Measurements from ENCODE around the gene SFXN5. TPM values are rescaled to one million over a fixed set of nuclear protein-coding genes. Genes with fewer than 3 reads are reported as not detected.
A peak's percentile ranks its signal among the peaks of the same experiment; 100 is the strongest.

Gene SFXN5
- total RNA-seq, 1 experiment from 2014 or later = 31.3 TPM

DNA sequence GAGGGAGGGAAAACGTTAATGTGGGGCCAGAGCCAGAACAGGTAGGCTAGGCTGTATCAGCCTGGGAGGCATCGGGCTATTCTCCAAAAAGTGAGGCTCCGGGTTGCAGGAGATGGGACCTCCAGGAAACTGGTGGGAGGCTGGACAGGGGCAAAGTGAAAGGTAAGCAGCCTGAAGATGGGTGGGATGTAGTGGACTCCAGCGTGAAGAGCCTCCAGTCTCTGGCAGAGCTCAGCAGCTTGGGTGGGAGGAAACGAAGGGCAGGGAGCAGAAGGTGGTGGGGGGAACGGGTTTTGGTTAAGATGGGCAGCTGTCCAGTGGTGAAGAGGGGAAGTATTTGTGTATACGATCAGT lies 157.3 kb downstream of the SFXN5 start:
- intact Hi-C loops (cut with micrococcal nuclease; ENCODE audit: unreplicated experiment) = no loop called here
- Mint-ChIP-seq H3K27ac (ENCODE audit: unreplicated experiment) (no peak overlapping the region), H3K27me3 (ENCODE audit: insufficient read depth, unreplicated experiment) (peaks cover 35% of the 10 kb centered on the region), H3K4me3 (ENCODE audit: unreplicated experiment) (peak overlapping the region; percentile 48), H3K9me3 (ENCODE audit: unreplicated experiment) (no peaks in the 10 kb centered on the region), H3K4me1 (ENCODE audit: low read depth, unreplicated experiment) (no peaks in the 10 kb centered on the region), H3K36me3 (ENCODE audit: insufficient read depth, unreplicated experiment) (no peaks in the 10 kb centered on the region)
- H3K4me3 ChIP-seq (ENCODE audit: low read depth, low read length) = no peak overlapping the region
- ChIA-PET POLR2A (no interaction called here), CTCF (no interaction called here)
- peaks cover 4% of the 10 kb centered on the region for H3K27me3 ChIP-seq (replicated peaks; ENCODE audit: control insufficient read depth, insufficient read depth, low read length)
- BruUV-seq (replicated peaks) = no TSS peak
- DNase-seq = no peak
- H3K36me3 ChIP-seq (ENCODE audit: control insufficient read depth, insufficient read depth, low read length) = no peaks in the 10 kb centered on the region
- TF ChIP-seq, protein P1, sequence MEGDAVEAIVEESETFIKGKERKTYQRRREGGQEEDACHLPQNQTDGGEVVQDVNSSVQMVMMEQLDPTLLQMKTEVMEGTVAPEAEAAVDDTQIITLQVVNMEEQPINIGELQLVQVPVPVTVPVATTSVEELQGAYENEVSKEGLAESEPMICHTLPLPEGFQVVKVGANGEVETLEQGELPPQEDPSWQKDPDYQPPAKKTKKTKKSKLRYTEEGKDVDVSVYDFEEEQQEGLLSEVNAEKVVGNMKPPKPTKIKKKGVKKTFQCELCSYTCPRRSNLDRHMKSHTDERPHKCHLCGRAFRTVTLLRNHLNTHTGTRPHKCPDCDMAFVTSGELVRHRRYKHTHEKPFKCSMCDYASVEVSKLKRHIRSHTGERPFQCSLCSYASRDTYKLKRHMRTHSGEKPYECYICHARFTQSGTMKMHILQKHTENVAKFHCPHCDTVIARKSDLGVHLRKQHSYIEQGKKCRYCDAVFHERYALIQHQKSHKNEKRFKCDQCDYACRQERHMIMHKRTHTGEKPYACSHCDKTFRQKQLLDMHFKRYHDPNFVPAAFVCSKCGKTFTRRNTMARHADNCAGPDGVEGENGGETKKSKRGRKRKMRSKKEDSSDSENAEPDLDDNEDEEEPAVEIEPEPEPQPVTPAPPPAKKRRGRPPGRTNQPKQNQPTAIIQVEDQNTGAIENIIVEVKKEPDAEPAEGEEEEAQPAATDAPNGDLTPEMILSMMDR (IDR thresholded peaks at IDR 0.05; ENCODE audit: insufficient read depth in 1 of 2, low read depth in 1 of 2, low read length in 1 of 2, severe bottlenecking in 1 of 2, unreplicated experiment in 1 of 2) = no peak
- H3K9me3 ChIP-seq = no peaks in the 10 kb centered on the region
- H3K4me1 ChIP-seq = 0 out of 2 replicates have a peak, but pooled peaks cover 14% of the 10 kb centered on the region

DNA sequence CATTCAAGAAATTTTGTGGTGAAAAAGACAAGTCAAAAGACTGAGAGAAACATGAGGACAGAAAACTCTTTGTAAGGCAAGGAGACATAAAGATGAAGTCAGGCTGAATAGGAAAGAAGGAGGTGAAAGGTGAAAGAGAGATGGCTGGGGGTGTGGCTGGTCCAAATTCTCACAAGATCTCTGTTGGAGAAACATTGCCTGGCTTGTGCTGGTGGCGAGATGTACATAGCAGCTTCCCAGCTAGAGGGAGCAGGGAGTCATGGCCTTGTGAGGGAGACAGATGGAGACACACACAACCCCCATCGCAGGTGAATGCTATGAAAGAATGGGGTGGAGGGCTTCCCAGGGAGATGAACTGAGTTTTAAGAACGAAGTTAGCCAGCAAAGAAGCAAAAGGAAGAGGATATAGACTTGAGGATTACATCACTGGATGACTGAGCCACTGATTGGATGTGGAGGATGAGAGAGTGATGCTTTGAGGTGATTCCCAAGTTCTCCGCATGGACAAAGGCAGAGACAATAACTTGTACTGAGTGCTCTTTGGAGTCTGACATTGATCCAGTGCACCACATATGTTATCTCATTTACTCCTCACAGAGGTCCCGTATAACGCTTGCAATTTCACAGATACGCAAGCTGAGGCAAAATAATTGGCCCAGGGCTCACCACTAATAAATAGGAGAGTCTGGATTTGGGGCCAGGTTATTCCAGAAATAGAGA lies 157.9 kb downstream of the SFXN5 start:
- DNase-seq = peak in 1 of 2 experiments; percentile 52
- BruUV-seq (replicated peaks) = no TSS peak

DNA sequence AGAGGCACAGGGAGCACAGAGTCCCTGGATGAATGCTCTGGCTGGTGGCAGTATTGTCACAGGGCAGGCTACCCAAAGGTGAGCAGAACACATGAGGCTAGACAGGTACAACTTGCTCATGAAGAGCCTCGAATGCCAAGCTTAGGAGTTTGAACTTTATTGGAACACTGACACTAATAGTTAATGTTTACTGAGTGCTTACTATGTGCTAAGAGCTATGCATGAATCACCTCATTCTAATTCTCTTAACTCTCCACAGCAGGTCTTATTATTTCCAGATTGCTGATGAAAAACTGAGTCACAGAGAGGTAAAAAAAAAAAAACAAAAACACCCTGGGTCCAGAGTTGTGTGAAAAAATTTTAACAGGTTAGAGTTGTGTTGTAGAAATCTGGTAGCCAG lies 160.3 kb downstream of the SFXN5 start:
- Mint-ChIP-seq H3K36me3 (ENCODE audit: insufficient read depth, unreplicated experiment) (no peaks in the 10 kb centered on the region), H3K27ac (ENCODE audit: unreplicated experiment) (no peak overlapping the region), H3K27me3 (ENCODE audit: insufficient read depth, unreplicated experiment) (peaks cover 35% of the 10 kb centered on the region), H3K4me1 (ENCODE audit: low read depth, unreplicated experiment) (no peaks in the 10 kb centered on the region), H3K9me3 (ENCODE audit: unreplicated experiment) (peaks cover 5% of the 10 kb centered on the region), H3K4me3 (ENCODE audit: unreplicated experiment) (no peak overlapping the region)
- ChIA-PET POLR2A (no interaction called here), CTCF (interaction anchor here (0.7 to 1.9 kb wide), 3 partner anchors 17 to 28 kb away, joined by 3 to 8 read pairs (median 4); no protein-coding TSS in a partner anchor)
- intact Hi-C loops (cut with micrococcal nuclease; ENCODE audit: unreplicated experiment) = no loop called here
- TF ChIP-seq, protein P1 (IDR thresholded peaks at IDR 0.05; ENCODE audit: insufficient read depth in 1 of 2, low read depth in 1 of 2, low read length in 1 of 2, severe bottlenecking in 1 of 2, unreplicated experiment in 1 of 2) = no peak
- no peak overlapping the region for H3K4me3 ChIP-seq (ENCODE audit: low read depth, low read length)
- no peaks in the 10 kb centered on the region for H3K36me3 ChIP-seq (ENCODE audit: control insufficient read depth, insufficient read depth, low read length)
- H3K9me3 ChIP-seq = no peaks in the 10 kb centered on the region; the same call in 1 of the 2 replicates
- no peaks in the 10 kb centered on the region; the same call in 1 of the 2 replicates for H3K27me3 ChIP-seq (replicated peaks; ENCODE audit: control insufficient read depth, insufficient read depth, low read length)
- DNase-seq = no peak
- no TSS peak for BruUV-seq (replicated peaks)
- 0 out of 2 replicates have a peak, but pooled peaks cover 9% of the 10 kb centered on the region for H3K4me1 ChIP-seq

More for the DNA sequence above, 157.9 kb downstream of the SFXN5 start:
- H3K4me1 Mint-ChIP-seq (ENCODE audit: low read depth, unreplicated experiment) = no peaks in the 10 kb centered on the region
- TF ChIP-seq, protein P1 (IDR thresholded peaks at IDR 0.05; ENCODE audit: insufficient read depth in 1 of 2, low read depth in 1 of 2, low read length in 1 of 2, severe bottlenecking in 1 of 2, unreplicated experiment in 1 of 2) = peak; percentile 31 to 54
- no peaks in the 10 kb centered on the region for H3K36me3 ChIP-seq (ENCODE audit: control insufficient read depth, insufficient read depth, low read length)
- H3K4me3 ChIP-seq (ENCODE audit: low read depth, low read length) = no peak overlapping the region
- H3K9me3 Mint-ChIP-seq (ENCODE audit: unreplicated experiment) = no peaks in the 10 kb centered on the region
- ChIA-PET CTCF (no interaction called here), POLR2A (no interaction called here)
- intact Hi-C loops (cut with micrococcal nuclease; ENCODE audit: unreplicated experiment) = no loop called here
- H3K4me1 ChIP-seq = 0 out of 2 replicates have a peak, but pooled peaks cover 14% of the 10 kb centered on the region
- no peak overlapping the region for H3K27ac Mint-ChIP-seq (ENCODE audit: unreplicated experiment)
- peaks cover 2% of the 10 kb centered on the region for H3K27me3 ChIP-seq (replicated peaks; ENCODE audit: control insufficient read depth, insufficient read depth, low read length)
- H3K4me3 Mint-ChIP-seq (ENCODE audit: unreplicated experiment) = no peak overlapping the region
- no peaks in the 10 kb centered on the region for H3K36me3 Mint-ChIP-seq (ENCODE audit: insufficient read depth, unreplicated experiment)
- H3K27me3 Mint-ChIP-seq (ENCODE audit: insufficient read depth, unreplicated experiment) = peaks cover 32% of the 10 kb centered on the region
- no peaks in the 10 kb centered on the region for H3K9me3 ChIP-seq

Data from Caco-2 (cell line).